Renal pelvis (tissue), 4 donors: ENCODE data around the gene KIF7. TPM values are rescaled to one million over a fixed set of nuclear protein-coding genes. Genes with fewer than 3 reads are reported as not detected.

Experiments
- DNase-seq: peaks from one replicate; pipeline ENCODE4 v3.0.0-alpha.2; 2013
- polyA plus RNA-seq, 3 donors: library from polyadenylated mRNA; unstranded; fragments of 120-200 nt; gene quantifications; one replicate each; pipeline ENCODE4 v1.2.1, GENCODE V29; 2013; ENCODE audit not compliant: insufficient read length in 3 of 3

Gene KIF7
- polyA plus RNA-seq, 3 donors: 13.0 to 17.1 (median 14.1) TPM

DNA sequence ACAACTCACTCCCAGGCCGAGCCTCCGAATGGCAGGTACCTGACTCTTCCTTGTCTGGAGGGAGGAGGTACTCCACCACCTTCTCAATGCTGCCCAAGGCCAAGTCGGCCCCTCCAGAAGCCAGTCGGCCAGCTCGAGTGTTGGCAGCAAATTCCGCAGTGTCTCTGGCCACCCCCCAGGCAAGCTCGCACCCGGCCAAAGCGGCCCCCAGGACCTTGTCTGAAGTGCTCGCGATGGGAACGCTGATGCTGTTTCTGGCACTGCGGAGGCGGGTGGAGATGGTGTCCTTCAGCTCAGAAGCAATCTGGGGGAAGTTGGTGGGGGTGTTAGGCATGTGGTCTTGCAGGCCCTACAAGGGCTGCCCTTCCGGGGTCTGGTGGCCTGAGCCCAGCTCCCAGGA is 14.7 kb upstream of the KIF7 start:
- no peak for DNase-seq

DNA sequence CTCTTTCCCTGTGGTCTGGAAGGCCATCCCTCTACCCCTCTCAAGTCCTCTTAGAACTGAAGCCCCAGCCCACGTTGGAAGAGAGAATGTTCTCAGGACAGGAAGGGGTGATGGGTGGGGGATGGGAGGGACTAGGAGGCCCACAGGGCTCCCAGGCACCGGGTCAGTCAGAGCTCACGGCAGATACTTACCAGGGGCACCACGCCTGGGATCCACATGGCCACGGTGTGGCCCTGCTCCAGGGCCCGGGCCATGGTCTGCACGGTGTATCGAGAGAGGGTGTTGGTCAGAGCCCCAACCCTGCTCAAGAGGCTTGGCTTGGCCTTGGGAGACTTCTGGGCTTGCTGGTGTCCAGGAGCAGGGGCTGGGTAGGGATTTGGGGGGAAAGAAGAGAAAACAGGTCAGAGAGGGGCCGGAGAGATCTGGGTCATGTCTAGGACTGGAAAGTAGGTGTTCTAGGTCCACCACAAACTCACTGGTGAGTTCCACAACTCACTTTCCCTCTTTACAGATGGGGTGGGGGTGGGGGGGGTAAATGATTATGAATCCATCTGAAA is 14.1 kb upstream of the KIF7 start:
- DNase-seq: no peak

DNA sequence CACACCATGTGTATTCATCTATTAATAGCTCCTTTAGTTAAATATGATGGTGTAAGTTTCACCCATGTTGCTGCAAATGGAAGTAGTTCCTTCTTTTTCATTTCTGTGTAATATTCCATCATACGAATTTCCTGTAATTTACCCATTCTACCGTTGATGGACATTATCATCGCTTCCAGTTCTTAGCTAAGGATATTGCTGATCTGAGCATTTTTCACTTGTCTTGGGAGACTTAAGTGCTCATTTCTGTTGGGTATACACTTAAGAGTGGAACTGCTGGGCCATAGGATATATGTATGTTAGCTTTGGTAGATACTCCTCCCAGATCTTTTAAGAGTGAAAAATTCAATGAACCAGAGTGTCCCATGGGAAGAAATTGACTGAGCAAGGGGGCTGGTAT is 12.9 kb upstream of the KIF7 start:
- no peak for DNase-seq

- DNase-seq: no peak
These were observed 12.4 kb upstream of the KIF7 start for GRCh38 chr15:89667706-89667960.

GRCh38 chr15:89666858-89667705 is 11.8 kb upstream of the KIF7 start:
- no peak for DNase-seq

DNA sequence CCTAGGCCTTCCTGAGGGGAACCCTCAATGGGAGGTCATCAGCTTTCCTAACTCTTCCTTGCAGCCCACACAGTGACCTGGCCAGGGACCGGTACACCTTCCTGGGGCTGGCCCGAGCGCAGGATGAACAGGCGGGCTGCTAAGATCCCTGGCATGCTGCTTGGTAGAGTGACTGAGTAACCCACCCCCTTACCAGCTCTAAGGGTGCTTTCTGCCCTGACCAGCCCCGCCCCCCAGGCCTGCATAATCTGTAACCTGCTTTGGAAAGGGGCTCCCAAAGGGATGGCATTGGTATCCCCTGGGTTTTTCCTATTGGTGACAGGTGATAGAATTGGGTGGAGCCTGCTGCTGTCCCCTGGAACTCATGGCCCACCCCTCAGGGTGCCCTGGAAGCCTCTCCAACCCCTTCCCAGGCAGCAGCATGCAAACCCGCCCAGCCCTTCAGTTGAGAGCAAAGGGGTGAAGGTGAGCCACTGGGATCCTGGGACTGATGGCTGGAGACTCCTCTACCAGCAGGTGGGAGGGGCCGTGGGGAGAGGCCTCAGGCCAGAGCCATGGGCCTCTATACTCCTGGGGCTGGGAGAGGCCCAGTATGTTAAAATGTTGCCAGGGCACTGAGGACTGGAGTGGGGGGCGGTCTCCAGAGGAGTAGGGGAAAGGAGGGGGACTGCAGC is 11.1 kb upstream of the KIF7 start:
- no peak for DNase-seq

DNA sequence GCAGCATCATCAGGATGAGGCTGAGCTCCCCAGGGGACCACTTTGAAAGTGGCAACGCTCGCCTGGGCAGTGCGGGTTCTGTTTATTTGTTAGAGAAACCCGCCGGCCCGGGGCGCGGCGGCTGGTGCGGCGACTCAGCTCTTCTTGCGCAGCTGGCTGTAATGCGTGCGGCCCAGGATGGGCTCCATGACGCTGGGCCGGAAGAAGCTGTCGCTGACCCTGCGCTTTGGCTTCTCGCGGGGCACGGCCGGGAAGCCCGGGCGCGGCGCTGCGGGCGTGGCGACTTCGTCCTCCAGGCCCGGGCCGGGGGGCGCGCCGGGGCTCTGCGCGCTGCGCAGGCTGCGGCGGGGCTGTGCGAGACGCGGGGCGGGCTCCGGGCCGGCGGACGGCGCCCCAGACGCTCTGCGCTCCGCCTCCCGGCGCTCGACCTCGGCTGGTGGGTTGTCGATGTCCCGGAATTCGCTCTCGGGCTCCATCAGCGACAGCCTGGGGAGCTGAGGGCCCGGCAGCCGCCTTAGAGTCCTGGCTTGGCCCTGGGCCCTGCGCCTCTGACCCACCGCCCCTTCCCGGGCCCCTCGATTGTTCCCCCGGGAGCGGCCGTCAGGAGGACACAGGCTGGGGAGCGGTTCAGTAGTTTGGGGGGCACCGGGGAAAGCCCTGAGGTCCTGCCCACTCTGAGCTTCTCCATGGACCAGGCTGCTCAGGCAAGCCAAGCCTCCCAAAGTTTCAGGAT is 10.3 kb upstream of the KIF7 start:
- no peak for DNase-seq

DNA sequence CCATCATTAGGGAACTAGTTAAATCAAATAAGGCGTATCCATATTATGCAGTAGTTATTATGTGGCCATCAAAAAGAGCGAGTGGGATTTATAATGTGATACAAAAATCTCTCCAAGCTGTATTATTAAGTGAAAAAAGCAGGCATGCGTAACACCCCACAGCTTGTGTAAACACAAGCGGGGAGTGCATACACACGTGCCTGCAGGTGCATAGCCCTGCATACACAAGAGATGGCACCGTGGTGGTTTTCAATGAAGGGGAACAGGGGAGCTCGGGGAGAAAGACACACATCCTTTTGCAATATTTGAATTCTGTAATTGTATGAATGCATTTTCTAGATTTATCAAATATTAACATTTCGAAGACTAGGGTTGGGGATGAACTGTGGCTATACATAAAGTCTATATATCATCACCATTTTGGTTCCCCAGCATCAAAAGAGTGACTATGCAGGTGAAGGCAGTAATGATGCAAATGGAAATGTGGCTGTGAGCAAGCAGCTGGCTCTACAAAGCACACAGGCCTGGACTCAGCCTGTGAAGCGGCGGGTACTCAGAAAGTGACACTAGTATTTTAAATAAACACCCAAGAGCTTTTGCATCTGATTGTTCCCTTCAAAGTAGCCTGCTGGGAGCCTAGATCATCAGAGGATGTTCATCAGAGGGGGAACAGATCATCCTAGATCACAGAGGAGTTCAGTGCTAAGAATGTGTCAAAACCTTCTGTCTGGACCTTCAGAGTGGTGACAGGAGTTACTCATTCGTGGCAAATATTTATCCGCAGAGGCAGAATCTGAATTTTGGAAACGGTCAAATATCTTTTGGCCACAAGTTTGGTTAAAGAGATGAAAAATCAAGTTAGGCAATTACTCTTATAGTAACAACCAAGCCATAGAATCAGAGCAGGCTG is 9.4 kb upstream of the KIF7 start:
- DNase-seq: no peak

GRCh38 chr15:89662893-89663626 is 7.8 kb upstream of the KIF7 start:
- no peak for DNase-seq

DNA sequence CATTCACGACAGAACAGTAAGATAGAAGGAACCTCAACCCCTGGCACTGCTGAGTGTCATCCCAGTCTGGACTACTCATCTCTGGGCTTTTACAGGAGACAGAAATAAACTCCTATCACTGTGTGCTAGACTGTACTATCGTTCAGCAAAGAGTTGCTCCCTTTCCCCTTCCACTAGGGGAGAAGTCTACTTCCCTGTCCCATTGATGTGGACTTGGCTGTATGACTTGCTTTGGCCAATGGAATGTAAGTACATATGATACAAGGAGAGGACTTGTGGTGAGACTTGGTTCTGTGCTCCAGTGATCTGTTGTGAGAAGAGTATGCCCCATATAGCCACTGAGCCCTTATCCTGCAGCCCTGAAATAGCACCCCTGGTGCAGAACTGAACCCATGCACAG is 5.3 kb upstream of the KIF7 start:
- no peak for DNase-seq

DNA sequence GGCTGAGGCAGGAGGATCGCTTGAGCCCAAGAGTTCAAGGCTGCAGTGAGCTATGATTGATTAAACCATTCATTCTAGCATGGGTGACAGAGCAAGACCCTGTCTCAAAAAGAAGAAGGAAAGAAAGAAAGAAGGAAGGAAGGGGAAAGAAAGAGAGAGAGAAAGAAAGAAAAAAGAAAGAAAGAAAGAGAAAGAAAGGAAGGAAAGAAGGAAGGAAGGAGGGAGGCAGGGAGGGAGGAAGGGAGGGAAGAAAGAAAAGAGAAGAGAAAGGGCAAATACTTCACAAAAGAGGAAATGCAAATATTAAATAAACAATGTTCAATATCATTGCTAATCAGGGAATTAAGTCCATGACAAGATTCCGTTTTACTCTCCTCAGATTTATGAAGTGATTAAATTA is 4.0 kb upstream of the KIF7 start:
- DNase-seq: no peak

DNA sequence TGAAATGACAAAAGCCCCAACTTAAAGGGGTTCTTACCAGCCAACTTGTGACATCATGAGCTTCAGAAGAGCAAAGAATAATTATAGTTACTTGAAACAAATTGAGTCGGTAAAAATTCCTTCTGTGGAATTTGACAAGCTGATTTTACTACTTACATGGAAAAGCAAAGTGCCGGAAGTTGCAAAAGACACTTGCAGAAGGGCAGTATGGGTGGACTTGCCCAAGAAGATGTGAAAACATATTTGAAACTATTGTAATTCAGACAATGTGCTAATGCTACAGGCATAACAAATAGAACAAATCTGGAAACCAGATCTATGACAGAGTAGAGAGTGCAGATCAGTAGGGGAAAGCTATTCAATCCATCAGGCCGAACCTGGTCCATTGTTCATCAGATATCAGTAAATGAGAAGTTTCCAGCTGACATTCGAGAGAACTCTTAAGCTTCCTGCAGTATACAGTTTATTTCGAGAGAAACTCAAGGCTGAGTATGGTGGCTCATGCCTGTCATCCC is 2.5 kb upstream of the KIF7 start:
- DNase-seq: no peak

GRCh38 chr15:89656116-89656815 is 999 bp upstream of the KIF7 start:
- DNase-seq: no peak

DNA sequence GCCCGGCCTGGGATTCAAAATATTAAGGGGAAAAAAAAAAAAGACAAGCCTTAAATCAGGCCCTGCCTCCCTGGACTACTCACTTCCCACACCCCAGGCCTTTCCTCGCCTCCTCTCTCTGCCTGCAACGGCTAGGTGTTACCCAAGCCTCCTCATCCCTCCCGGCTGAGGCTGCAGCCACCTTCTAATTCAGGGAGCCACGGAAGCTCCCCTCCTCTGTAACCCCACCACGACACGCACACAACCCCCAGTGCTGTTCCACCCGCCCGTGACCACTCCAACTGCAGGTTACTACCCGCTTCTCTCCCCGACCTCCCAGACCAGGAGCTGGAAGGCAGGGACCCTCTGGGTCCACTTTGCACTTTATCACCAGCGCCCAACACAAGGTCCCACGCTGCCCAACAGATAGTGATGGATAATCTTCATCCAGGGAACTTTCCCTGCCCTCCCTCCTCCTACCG is 936 bp downstream of the KIF7 start:
- no peak for DNase-seq

DNA sequence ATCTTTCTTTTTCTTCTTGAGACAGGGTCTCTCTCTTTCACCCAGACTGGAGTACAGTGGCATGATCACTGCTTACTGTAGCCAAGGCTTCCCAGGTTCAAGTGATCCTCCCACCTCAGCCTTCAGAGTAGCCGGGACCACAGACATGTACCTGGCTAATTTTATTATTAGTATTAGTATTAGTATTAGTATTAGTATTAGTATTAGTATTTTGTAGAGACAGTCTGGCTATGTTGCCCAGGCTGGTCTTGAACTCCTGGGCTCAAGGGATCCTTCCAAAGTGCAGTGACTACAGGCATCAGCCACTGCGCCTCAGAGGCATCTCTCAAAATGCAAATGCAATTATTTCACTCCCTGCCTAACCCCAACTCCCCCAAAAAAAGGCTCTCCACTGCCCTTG is 1.7 kb downstream of the KIF7 start:
- no peak for DNase-seq

DNA sequence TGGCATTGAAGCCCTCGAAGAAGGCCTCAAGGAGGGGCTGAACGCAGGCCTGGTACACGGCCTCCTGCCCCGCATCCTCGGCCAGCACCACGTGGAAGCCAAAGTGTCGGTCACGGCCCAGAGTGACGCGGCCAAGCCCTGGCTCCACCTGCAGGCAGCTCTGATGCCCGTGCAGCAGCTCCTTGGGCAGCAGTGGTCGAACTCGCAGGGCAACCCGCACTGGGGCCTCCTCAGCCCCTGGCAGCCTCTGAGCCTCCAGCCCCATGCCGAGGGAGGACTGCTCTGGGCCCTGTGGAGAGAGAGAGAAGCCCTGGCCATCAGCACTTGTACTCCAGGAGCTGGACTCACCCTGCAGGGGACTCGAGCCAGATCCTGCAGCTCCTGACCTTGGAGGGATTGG is 2.6 kb downstream of the KIF7 start:
- DNase-seq: no peak

DNA sequence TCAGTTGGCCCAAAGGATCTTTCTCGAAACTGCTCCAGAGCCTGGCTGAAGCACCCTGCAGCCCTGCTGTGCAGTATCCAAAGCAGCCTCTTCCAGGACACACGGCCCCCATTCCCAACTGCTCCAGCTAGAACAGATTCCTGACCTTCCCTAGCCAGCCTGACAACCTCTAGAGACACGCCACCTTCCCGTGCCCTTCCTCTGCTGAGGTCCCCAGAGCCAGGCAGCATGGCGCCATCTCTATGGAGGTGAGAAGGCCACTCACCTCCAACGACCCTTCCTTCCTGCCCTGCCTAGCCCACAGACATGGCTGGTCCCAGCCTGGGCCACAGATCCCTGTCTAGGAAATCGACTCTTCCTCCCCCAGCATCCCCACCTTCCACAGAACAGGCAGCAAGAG is 3.1 kb downstream of the KIF7 start:
- DNase-seq: no peak

DNA sequence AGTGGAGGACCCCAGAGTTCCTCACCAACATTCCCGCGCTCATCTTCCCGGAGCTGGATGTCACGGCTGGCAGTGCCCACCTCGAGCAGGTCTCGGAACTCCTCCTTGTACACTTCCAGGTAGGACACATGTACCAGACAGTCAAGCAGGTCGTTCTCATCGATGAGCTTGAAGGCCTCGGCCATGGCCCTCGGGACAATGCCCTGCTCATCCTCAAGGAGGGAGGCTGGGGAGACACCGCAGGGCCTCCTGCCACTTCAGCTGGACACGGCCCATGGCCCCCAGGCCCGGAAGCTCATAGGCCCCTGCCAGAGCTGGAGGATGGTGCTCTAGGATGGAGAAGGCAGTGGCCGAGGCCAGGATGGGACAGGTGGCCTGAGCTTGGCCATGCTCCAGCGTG is 5.6 kb downstream of the KIF7 start:
- DNase-seq: no peak

DNA sequence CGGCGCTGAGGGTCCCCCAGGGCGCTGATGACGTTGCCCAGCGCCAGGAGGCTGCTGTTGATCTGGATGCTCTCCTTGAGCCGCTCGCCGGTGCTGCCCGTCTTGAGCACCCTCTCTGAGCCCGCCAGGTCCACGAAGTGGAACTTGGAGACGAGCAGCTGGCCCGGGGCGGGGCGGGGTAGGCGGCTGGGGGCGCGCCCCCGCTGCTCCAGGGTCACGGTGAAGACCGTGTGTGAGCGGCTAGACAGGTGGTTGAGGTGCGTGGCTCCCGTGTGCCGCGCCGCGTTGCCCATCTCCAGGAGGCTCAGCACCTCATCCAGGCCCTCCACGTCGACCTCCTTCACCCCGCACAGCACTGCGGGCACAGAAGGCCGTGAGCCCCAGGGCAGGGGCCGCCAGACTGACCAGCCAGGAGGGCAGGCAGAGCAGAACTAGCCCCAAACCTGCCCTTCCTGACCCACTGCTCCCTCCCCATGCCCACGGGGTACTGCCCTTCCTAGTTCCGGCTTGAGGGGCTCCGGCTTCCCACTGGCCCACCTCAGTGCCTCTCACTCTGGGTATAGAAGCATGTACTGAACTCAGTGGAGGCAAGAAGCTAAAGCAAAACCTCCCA is 6.1 kb downstream of the KIF7 start:
- no peak for DNase-seq
